HL-60 (cell line): ENCODE results near the gene CSMD2.

Experiments used
- DNase-seq, 2 experiments: peaks; one replicate each; pipeline ENCODE4 v3.0.0-alpha.2; 2010 to 2020; ENCODE audit warnings: low read depth in 1 of 2, low spot score in 1 of 2
- H3K27ac ChIP-seq: fragments of 250-450 bp; sonication (Bioruptor Pico); replicated peaks from 2 replicates; pipeline ENCODE4 v1.5.1; 2020; ENCODE audit warnings: mild to moderate bottlenecking, moderate library complexity
- H3K27me3 ChIP-seq: fragments of 250-450 bp; sonication (Bioruptor Pico); 2 replicates; pipeline ENCODE4 v1.5.1; 2021; ENCODE audit warnings: mild to moderate bottlenecking, moderate library complexity; ENCODE audit not compliant: insufficient read depth, poor library complexity, severe bottlenecking
- H3K4me3 ChIP-seq: replicated peaks from 2 replicates; pipeline ENCODE4 v1.5.1; 2011; ENCODE audit warnings: mild to moderate bottlenecking, control low read depth, low read length; ENCODE audit not compliant: insufficient read depth
- CTCF ChIP-seq: IDR thresholded peaks from one replicate; pipeline ENCODE4 v1.5.1; 2011; ENCODE audit warnings: low read length, control low read depth, inconsistent platforms; ENCODE audit not compliant: insufficient read depth
- GABPA ChIP-seq: IDR thresholded peaks from 2 replicates; pipeline ENCODE4 v1.6.1; 2012; ENCODE audit warnings: low read depth
- POLR2AphosphoS5 ChIP-seq: IDR thresholded peaks from 2 replicates; pipeline ENCODE4 v1.6.1; 2012; ENCODE audit warnings: low read depth
- REST ChIP-seq: IDR thresholded peaks from 2 replicates; pipeline ENCODE4 v1.6.1; 2012; ENCODE audit warnings: low read depth; ENCODE audit not compliant: insufficient replicate concordance
- SPI1 ChIP-seq: IDR thresholded peaks from 2 replicates; pipeline ENCODE4 v1.6.1; 2012; ENCODE audit warnings: low read depth, mild to moderate bottlenecking, borderline replicate concordance

CSMD2 gene

GRCh38 chr1:33825506-33825905 is 339.5 kb downstream of the CSMD2 start:
- no peak for DNase-seq
- Histone ChIP-seq H3K27me3 (no peaks in the 10 kb centered on the region), H3K27ac (no peak overlapping the region), H3K4me3 (no peak overlapping the region)
- TF ChIP-seq GABPA (no peak), REST (no peak), CTCF (no peak), POLR2AphosphoS5 (no peak), SPI1 (no peak)

- TF ChIP-seq REST, result no peak
- TF ChIP-seq GABPA, result no peak
- no peak for TF ChIP-seq CTCF
- TF ChIP-seq POLR2AphosphoS5, result no peak
- no peak for TF ChIP-seq SPI1
- Histone ChIP-seq H3K27ac (no peak overlapping the region), H3K4me3 (no peak overlapping the region), H3K27me3 (no peaks in the 10 kb centered on the region)
- no peak for DNase-seq
Observed at GRCh38 chr1:33824971-33825370, 340.1 kb downstream of the CSMD2 start.

DNA sequence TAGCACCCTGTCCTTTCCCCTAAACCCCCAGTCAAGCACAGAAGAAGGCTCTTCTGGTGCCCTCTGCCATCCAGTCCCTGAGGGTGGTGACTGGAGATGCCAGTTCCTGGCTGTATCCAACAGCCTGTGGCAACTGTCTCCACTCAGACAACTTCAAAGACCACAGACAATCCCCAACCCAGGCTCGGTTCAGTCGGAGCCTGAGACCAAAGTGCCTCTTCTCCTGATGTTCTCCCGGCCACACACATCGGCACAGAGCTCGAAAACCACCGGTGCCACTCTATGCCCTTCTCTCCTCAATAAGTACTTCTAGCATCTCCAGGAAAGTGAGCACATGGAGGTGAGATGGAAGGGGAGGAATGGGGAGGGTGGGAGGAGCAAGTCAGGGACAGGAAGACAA is 340.7 kb downstream of the CSMD2 start:
- no peak for TF ChIP-seq SPI1
- no peak for TF ChIP-seq CTCF
- TF ChIP-seq REST, result no peak

More for the DNA sequence above, 340.7 kb downstream of the CSMD2 start:
- DNase-seq, result no peak
- Histone ChIP-seq H3K27ac (no peak overlapping the region), H3K27me3 (no peaks in the 10 kb centered on the region), H3K4me3 (no peak overlapping the region)
